HUDEP-2 (cell line): Measurements from ENCODE around the gene ZC3H4.
"Not testable (repeated sequence)": the region's sequence is repeated elsewhere in the genome, so short reads cannot be mapped to it uniquely, and the experiment has no call there.

ENCODE experiments used
- DNase-seq, 76 experiments: peaks; one replicate each; lab custom pipeline; 2025; ENCODE audit not compliant: unreplicated experiment in 76 of 76; lab: John Stamatoyannopoulos, UW

ZC3H4 gene

GRCh38 chr19:47057328-47057727 is 56.2 kb downstream of the ZC3H4 start:
- no peak for DNase-seq

- no peak for DNase-seq
These were observed 57.2 kb downstream of the ZC3H4 start for GRCh38 chr19:47056411-47056810.

- DNase-seq = not testable (repeated sequence)
These were observed 63.0 kb downstream of the ZC3H4 start for GRCh38 chr19:47050562-47050961.

GRCh38 chr19:47049307-47049700 is 64.3 kb downstream of the ZC3H4 start:
- DNase-seq = no peak

GRCh38 chr19:47047763-47048405 is 65.7 kb downstream of the ZC3H4 start:
- peak in 75 of 76 experiments; percentile 48 to 94 (median 83) for DNase-seq

- no peak for DNase-seq
These were observed 66.3 kb downstream of the ZC3H4 start for GRCh38 chr19:47047272-47047762.

GRCh38 chr19:47045867-47046470 is 67.6 kb downstream of the ZC3H4 start:
- no peak for DNase-seq

GRCh38 chr19:47044946-47045866 is 68.4 kb downstream of the ZC3H4 start:
- no peak for DNase-seq

- no peak for DNase-seq
These were observed 72.7 kb downstream of the ZC3H4 start for GRCh38 chr19:47040869-47041268.

- DNase-seq = no peak
These were observed 74.2 kb downstream of the ZC3H4 start for GRCh38 chr19:47039239-47039874.

- no peak for DNase-seq
These were observed 75.8 kb downstream of the ZC3H4 start for GRCh38 chr19:47037766-47038165.

- DNase-seq = peak in 11 of 76 experiments; percentile 15 to 60 (median 25)
These were observed 77.4 kb downstream of the ZC3H4 start for GRCh38 chr19:47036097-47036651.

GRCh38 chr19:47035127-47036096 is 78.2 kb downstream of the ZC3H4 start:
- peak in 74 of 76 experiments; percentile 47 to 98 (median 90) for DNase-seq

- DNase-seq = peak in 23 of 76 experiments; percentile 15 to 52 (median 24)
These were observed 81.3 kb downstream of the ZC3H4 start for GRCh38 chr19:47032171-47032811.

- no peak for DNase-seq
These were observed 85.4 kb downstream of the ZC3H4 start for GRCh38 chr19:47028195-47028601.

GRCh38 chr19:47027586-47028088 is 85.9 kb downstream of the ZC3H4 start:
- DNase-seq = no peak

- no peak for DNase-seq
These were observed 86.7 kb downstream of the ZC3H4 start for GRCh38 chr19:47026889-47027288.

GRCh38 chr19:47026156-47026555 is 87.4 kb downstream of the ZC3H4 start:
- no peak for DNase-seq

GRCh38 chr19:47024502-47024901 is 89.1 kb downstream of the ZC3H4 start:
- DNase-seq = no peak
